GM21367 (cell line): ENCODE data around the gene AP1S2.

ENCODE experiments used
- ATAC-seq: cut with Tn5 transposase; IDR thresholded peaks from one replicate; pipeline ENCODE4 v1.9.1; 2021; ENCODE audit not compliant: unreplicated experiment

AP1S2 gene

GRCh38 chrX:15812192-15812938 lies 42.2 kb downstream of the AP1S2 start:
- ATAC-seq: no peak

- ATAC-seq: no peak
These were observed 46.4 kb downstream of the AP1S2 start for GRCh38 chrX:15808254-15808653.

- ATAC-seq: no peak
These were observed 50.0 kb downstream of the AP1S2 start for GRCh38 chrX:15804563-15804962.

GRCh38 chrX:15797707-15798106 lies 56.9 kb downstream of the AP1S2 start:
- no peak for ATAC-seq

- peak; percentile 18 for ATAC-seq
These were observed 63.8 kb downstream of the AP1S2 start for GRCh38 chrX:15790769-15791290.

- peak; percentile 86 for ATAC-seq
These were observed 64.4 kb downstream of the AP1S2 start, which contains the start of gene ZRSR2 for GRCh38 chrX:15789979-15790768. Gene ZRSR2 (plus strand): TSS chrX:15790484. CDS start chrX:15790496, 12 bp downstream.

- no peak for ATAC-seq
These were observed 67.7 kb downstream of the AP1S2 start for GRCh38 chrX:15786915-15787314.

- no peak for ATAC-seq
These were observed 69.3 kb downstream of the AP1S2 start for GRCh38 chrX:15785176-15785750.

GRCh38 chrX:15781961-15782699 lies 72.5 kb downstream of the AP1S2 start:
- ATAC-seq: peak; percentile 72
